Measurements from ENCODE around the gene PAIP2.
A peak's percentile ranks its signal among the peaks of the same experiment; 100 is the strongest.
"Not testable (repeated sequence)": the region's sequence is repeated elsewhere in the genome, so short reads cannot be mapped to it uniquely, and the experiment has no call there.

Gene PAIP2

DNA sequence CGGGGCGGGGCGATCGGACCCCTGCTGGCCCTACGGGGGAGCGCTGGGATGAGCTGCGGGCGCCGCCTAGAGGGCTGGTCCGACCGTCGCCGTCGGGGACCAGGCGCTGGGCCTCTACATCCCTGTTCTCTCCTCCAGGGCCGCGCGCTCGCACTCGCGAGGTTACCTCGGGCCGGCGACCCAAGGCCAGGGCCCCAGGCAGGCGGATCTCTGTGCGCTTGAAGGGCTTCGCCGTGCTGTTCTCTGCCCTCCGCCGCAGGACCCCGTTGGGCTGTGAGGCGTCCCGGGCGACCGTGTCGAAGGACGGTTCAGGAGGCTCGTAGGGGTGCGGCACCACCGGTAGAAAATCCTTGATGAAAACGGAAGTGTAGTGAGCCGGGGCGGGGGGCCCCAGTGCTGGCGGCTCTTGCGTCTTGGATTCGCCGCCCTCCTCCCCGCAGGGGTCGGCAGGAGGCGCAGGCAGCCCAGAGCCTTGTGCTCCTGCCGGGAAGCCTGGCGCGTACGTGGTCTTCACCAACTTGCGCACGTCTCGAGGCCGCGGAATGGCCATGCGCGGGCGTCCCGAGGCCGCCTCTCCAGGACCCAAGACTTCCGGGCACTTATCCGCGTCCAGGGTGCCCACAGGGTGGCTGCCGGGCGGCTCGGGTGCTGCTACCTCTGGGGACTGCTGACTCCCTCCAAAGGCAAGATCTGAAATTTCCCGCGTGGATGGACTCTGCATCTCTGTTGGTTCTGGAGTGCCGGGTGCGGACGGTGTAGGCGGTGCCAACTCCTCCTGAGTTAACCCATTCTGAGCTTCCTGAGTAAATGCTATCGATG, 51.2 kb downstream of the PAIP2 start:
- peak; percentile 59 for DNase-seq (ENCODE audit: low read depth)

DNA sequence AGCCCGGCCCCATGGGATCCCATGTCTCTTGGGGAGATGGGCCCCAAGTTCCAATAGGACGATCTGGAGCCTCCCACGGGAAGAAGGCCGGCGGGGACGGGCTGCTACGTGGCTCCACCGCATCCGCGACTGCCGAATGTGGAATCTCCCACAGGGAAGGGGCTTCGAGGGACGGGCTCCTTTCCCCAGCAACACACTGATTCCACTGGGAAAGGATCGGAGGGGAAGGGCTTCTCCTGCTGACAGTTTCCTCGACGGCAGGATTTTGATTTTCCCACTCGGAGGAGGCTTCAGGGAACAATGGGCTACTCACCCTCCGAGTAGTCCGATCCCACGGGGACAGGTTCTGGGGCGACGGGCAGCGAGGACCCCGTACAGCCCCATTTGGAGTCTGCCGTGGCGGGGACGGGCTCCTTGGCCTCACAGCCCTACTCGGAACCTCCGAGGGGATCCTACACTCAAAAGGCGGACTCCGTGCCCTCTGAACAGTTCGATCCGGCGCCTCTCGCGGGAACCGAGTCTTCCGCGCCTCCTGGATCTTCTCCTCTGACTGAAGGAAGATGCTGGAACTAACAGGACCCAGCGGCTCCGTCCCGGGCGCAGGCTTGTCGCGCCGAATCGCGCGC, 52.0 kb downstream of the PAIP2 start:
- no peak for DNase-seq (ENCODE audit: low read depth)

DNA sequence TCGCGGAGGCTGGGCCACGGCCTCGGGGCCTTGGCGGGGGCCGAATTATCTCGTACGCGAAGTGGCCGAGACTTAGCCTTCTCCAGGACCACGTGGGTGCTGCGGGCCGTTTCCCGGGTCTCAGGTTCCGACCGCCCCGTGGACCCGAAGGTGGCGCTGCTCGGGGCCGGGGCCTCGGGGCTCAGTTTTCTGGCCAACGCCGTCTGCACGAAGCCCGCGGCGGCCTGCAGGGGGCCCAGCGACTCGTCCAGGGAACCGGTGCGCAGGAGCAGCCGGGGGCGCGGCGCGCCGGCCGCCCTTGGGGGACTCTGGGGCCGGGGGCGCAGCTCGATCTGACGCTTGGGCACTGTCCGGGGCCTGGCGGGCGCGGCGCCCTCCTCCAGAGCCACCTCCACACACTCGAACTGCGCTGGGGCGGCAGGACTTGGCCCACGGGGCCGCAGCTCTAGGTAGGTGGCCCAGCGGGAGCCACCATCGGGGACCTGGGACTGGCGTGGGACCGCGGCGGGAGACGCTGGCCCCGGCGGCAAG, 52.5 kb downstream of the PAIP2 start:
- peak; percentile 42 for DNase-seq (ENCODE audit: low read depth)

DNA sequence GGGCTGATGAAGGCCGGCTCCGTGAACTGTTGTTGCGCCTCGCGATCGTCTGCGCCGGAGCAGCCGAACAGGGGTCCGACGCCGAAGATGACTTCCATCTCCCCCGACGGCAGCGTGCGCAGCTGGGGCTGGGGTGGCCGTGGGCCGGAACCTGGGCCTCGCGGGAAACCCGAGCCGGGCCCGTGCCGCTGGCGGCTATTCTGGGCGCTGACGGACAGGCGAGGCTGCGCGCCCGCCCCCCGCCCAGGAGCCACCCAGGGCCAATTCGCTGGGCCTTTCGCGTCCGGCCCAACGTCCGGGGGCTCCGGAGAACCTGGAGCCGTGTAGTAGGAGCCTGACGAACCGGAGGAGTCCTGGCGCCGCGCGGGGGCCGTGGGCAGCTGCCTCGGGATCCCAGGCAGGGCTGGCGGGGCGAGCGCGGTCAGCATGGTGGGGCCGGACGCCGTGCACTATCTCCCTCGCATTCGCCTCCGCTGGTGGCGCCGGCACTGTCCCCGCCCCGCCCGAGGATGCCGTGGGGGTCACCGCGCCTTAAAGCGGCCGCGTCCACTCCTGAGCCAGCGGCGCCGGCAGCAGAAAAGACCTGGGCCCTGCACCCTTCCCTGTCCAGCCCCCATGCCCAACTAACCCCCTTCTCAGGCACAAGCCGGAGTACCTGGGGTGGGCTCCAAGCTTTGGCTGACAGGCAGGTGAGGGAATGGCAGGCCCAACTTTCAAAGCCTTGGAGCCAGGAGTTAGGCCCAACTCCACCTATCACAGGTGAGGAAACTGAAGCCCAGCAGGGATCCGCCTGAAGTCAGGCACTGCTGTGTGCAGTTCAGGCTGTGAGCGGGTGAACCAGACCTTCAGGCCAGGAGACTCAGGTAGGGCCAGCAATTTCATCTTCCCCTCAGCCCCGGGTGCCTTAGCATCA, 53.3 kb downstream of the PAIP2 start, which contains the start of gene PROB1:
Gene PROB1, minus strand, starts transcription at position 451 of the 913 bp plus-strand sequence. Its CDS starts 23 bp downstream, at position 428.
- DNase-seq (ENCODE audit: low read depth), result peak; percentile 42

DNA sequence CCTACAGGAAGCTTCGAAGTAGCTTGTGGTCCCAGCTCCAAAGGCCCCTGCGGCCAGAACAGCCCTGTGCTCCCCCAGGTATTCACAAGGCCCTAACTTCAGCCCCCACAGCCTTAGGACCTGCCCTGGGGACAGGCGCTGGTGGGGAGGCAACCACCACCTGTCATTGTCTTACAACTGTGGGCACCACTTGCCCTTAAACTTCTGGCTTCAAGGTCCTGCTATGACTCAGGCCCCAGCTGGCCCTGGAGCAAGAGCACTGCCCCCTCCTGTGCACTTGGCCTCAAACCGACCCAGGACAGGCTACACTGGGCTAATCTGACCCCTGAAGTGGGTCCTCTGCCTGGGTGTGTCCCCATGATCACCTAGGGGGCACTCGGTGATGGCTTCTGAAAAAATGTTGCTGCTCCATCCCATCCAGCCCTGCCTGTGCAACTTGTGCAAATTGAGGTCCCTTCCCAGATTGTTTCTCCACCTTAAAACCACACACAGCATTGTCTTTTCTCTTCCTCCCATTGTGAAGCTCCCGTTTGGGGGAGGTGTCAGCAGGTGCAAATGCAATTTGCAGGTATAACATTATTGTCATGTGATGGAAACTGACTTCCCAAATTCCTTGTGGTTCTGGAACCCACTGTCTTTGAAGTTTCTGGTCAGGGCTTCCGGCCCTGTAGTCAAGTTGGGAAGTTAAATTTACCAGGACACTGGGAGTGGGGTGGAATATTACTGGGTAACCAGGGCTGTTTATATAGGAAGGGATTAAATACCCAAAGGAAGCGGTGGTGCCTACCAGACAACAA, 54.4 kb downstream of the PAIP2 start:
- DNase-seq (ENCODE audit: low read depth), result peak; percentile 46

DNA sequence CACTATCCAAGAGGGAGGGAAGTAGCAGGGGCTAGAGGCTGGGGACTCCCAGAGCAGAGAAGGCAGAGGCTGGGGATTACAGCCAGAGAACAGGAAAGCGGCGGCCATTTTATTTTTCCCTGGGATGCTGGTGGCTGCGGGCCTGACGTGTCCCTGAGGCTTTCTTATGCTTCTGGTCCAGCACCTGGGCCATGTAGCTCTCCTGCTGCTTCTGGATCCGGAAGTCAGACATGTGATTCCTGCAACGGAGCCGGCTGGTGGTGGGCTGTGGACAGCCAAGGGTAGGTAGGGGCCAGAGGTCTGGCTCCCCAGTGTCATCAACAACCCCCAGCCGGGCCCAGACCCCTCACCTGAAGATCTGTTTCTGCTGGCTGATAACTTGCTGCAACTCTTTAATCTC, 55.0 kb downstream of the PAIP2 start:
- no peak for DNase-seq (ENCODE audit: low read depth)

DNA sequence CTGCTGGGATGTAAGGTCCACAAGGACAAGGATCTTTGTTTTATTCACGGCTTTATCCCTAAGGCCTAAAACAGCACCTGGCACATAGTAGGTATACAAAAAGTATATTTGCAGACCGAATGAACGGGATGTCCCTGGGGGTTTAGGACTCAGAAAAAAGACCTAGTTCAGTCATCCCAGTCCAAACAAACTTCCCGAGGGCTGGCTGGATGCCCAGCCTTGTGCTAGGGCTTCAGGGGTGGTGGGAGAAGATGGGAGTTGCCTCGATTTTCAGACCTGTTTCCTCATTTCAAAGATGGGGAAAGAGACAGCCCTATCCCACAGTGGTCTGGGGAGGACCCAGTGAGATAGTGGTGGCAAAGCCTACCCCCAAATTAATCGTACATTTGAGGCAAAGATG, 56.3 kb downstream of the PAIP2 start:
- DNase-seq (ENCODE audit: low read depth), result peak; percentile 26

DNA sequence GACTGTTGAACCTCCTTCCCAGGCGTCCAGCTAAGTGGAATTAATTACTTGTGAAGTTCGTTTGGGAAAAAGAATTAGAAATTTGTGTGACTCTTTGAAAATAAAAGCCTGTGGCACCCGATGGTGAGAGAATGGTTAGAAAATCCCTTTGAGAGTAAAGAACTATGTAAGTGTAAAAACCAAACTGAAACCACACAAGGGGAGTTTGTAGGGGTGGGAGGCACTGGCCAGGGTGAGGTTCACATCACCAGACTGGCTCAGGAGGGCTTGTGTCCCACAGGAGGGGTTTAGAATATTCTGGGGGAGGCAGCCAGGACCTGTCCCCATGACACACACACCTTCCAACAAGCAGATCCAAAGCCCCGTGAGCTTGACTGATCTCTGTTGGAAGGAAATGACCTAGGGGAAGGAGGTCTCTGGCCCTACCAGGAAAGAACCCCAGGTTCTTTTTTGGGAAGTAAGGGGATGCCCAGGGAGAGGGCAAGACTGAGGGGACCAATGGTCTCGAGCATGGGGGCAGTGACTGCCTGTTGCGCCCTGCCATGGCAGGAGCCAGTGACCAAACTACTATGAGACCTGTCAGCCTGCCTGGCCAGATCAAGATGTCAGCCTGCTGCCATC, 58.0 kb downstream of the PAIP2 start:
- no peak for DNase-seq (ENCODE audit: low read depth)

DNA sequence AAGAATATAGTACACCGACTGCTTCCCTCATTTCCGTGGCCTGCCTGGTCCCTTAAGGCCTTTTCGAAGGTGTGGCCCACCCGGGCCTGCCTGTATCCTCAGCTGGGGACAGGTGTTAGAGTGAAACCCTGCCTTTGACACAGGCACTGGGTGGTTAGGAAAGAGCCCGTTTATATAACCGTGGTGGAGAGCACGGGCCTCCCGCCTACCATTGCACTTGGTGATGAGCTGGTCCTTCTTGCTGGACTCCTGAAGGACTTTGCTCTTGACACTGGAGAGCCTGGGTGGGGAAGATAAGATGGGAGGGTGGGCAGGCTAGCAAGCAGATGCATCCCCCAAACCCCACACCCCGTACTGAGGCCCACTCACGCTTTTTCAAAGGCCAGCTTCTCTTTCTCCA, 59.9 kb downstream of the PAIP2 start:
- DNase-seq (ENCODE audit: low read depth), result no peak

DNA sequence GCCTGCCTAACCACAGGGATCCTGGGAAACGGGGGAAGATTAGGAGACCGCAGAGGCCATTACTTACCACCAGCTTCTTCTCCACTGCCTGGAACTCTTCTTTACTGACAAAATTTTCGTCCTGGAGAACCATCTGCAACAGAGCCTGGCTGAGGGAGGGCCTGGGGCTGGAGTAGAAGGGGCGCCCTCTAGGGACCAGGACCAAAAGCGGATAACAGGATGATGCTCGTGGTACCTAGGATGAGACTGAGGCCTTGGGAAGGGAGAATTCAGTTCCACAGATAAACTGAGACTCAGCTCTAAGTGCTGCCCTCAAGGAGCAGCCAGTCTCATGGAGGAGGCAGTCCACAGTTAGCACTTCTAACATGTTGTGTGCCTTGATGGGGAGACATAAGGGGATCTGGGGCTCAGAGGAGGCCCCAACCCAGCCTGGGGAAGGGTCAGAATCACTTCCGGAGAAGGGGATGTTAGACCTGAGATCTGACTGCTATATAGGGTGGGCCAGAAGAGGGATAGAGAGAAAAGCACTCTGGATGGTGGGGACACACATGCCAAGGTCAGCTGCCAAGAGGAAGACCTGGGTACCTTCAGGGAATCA, 61.0 kb downstream of the PAIP2 start:
- DNase-seq (ENCODE audit: low read depth), result peak; percentile 27

DNA sequence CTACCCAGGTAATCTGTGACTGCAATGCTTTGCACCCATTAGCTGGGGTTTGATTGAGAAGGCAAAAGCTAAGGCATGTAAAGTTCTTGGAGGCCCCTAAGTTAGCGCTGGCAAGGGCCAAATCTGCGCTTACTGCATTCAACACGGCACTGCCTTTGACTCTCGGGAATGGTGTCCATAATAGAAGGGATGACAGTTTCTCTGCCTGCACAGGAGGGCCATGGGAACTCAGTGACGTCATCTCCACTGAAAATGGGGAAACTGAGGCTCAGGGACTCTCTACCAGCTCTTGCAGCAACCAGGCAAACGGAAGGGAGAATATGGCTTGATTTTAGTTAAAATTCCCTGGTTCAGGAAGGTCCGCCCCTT, 61.7 kb downstream of the PAIP2 start:
- DNase-seq (ENCODE audit: low read depth), result no peak

DNA sequence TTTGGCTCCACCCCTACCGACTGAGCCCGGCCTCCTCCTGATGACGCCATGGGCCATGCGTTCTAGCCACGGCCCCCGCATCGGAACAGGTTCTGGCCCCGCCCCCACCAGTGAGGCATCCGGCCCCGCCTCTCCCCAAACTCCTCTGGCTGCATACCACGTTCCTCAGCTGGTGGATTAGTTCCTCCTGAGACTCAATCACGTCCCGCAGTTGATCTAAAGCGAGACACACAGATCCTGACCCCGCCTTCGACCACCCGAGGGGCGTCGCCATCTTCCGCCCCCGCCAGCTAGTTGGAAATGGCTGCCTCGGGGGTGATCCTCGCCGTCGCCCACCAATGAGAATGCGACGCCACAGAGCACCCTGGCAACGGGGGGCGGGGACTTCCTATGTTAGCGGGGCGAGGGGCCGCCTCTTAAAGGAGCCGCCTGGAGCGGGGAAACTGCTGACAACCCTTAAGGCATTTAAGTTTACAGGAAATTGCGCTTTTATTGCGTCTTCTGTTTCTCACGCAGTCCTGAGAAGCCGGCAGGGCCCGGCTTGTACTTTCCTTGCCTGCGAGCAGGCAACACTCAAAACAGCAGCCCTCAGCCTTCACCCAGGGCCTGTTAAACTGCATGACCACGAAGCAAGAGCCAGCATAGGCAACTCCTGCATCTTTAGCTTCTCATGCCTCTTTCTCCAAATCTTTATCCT, 62.3 kb downstream of the PAIP2 start, which contains the start of gene SPATA24:
Gene SPATA24, minus strand, starts transcription at position 303 of the 697 bp plus-strand sequence. Its CDS starts 29 bp downstream, at position 274.
- DNase-seq (ENCODE audit: low read depth), result peak; percentile 99

DNA sequence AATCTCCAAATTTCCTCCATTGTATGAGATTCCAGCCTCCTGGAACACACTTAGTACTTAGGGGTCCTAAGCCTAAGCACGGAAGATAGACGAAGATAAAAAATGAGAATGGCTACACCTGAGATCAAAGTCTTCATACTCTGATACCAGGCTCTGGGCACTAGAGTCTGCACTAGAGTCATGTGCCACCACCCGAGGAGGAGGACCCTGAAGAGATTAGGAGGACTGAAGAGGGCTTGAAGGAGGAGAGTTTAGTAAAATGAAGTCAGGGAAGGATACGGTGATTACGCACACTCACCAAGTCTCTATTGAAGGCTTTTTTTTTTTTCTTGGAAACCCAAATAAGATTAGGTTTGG, 62.8 kb downstream of the PAIP2 start:
- no peak for DNase-seq (ENCODE audit: low read depth)

DNA sequence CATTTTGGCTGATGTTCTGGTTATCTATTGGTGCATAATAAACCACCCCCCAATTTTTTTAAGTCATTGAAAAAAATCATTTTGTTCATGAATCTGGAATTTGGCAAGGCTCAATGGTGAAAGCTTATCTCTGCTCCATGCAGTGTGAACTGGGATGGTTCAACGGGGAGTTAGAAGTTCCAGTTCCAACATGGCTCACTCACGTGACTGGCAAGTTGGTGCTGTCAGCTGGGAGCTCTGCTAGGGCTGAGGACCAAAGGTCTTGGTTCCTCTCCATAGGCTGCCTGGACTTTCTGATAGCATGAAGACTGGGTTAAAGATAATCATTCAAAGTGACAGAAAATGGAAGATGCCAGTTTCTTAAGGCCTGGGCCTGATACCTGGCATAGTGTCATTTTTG, 65.3 kb downstream of the PAIP2 start:
- no peak for DNase-seq (ENCODE audit: low read depth)

DNA sequence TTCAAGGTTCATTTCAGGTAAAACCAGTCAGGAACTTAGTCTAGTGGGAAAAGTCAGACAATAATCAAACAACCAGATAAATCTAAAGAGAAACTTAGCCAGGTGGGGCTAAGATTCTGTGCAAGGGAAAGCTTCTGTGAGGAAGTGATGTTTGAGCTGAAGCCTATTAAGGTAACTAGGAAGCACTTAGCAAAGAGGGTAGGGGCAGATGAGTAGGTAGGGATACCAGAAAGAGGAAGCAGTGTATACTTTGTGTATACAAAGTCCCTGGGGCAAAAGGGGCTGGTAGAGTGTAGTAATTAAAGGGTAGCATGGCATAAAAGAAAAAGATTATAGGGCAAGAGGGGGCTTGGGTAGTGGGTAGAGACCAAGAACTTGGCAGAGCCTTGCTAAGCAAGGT, 65.9 kb downstream of the PAIP2 start:
- no peak for DNase-seq (ENCODE audit: low read depth)

DNA sequence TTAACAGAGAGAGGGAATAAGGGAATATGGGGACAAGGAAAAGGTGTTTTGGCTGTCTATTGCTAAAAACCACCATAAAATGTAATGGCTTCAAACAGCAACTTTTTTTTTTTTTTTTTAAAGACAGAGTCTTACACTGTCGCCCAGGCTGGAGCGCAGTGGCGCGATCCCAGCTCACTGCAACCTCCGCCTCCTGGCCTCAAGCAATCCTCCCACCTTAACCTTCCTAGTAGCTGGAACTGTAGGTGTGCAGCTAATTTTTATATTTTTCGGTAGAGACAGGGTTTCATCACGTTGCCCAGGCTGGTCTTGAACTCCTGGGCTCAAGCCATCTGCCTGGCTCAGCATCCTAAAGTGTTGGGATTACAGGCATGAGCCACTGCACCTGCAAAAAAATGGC, 66.5 kb downstream of the PAIP2 start:
- DNase-seq (ENCODE audit: low read depth), result no peak

DNA sequence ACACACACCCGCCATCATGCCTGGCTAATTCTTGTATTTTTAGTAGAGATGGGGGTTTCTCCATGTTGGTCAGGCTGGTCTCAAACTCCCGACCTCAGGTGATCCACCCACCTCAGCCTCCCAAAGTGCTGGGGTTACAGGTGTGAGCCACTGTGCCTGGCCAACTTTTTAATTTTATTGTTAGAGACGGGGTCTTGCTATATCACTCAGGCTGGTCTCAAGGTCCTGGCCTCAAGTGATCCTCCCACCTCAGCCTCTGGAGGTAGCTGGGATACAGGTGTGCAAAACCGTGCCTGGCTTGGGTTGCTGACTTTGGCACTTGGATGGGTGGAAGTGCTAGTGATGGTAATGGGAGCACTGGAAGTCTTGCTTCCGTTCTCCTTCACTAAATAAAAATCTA, 67.5 kb downstream of the PAIP2 start:
- not testable (repeated sequence) for DNase-seq (ENCODE audit: low read depth)

DNA sequence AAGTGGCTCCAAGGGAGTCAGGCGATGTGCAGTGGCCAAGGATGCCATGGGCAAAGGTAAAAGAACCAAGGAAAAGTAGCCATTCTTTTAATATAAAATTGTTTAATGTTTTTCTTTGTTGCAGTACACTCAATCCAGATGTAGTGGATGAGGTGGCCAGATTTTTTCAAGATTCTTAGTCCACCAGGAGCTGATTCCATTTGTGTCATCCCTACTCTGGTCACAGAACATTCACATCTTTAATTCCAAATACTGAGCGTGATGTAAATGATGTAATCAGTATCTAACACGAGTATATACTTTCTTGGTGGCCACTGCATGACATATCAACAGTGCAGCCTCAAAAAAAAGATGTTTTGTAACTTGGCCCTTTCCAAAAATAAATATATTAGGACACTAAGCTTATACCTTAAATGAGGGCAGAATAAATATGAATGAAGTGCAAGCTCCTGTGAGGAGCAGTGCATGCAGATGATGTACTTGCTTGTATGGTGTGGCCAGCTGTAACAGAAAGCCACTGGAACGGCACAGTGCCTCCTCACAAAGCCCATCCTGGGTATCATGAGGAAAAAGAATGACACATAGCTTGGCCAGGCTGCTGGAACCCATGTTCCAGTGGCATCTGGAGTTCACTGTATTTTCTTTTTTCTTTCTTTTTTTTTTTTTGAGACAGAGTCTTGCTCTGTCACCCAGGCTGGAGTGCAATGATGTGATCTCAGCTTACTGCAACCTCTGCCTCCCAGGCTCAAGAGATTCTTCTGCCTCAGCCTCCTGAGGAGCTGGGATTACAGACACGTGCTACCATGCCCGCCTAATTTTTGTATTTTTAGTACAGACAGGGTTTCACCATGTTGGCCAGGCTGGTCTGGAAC, 68.7 kb downstream of the PAIP2 start:
- no peak for DNase-seq (ENCODE audit: low read depth)

Measured in EH (cell line).